Duodenal mucosa (tissue), 2 donors: ENCODE results near the gene CEP76.

ENCODE experiments used
- H3K27ac ChIP-seq: one replicate; pipeline ENCODE4 v1.7.0; 2013; ENCODE audit warnings: low read depth, low read length
- H3K27me3 ChIP-seq, 2 donors: one replicate each; pipeline ENCODE4 v1.7.0; 2013; ENCODE audit warnings: low read length in 2 of 2, control low read depth in 1 of 2; ENCODE audit not compliant: insufficient read depth in 2 of 2, control insufficient read depth in 1 of 2
- H3K36me3 ChIP-seq, 2 donors: one replicate each; pipeline ENCODE4 v1.7.0; 2013; ENCODE audit warnings: low read length in 2 of 2, control low read depth in 1 of 2; ENCODE audit not compliant: insufficient read depth in 2 of 2, control insufficient read depth in 1 of 2
- H3K4me1 ChIP-seq, 2 donors: one replicate each; pipeline ENCODE4 v1.7.0; 2013; ENCODE audit warnings: low read length in 2 of 2, control low read depth in 1 of 2; ENCODE audit not compliant: insufficient read depth in 2 of 2, control insufficient read depth in 1 of 2
- H3K4me3 ChIP-seq, 2 donors: one replicate each; pipeline ENCODE4 v1.7.0; 2013; ENCODE audit warnings: low read length in 2 of 2, low read depth in 1 of 2
- H3K9ac ChIP-seq, 2 donors: one replicate each; pipeline ENCODE4 v1.7.0; 2013; ENCODE audit warnings: low read length in 2 of 2, low read depth in 1 of 2
- H3K9me3 ChIP-seq, 2 donors: one replicate each; pipeline ENCODE4 v1.7.0; 2013; ENCODE audit warnings: low read length in 2 of 2, control low read depth in 1 of 2; ENCODE audit not compliant: control insufficient read depth in 1 of 2

The CEP76 gene

GRCh38 chr18:12711446-12711845, 8.9 kb upstream of the CEP76 start:
- no peak overlapping the region for H3K4me3 ChIP-seq
- no peaks in the 10 kb centered on the region for H3K9me3 ChIP-seq
- no peak overlapping the region for H3K9ac ChIP-seq
- H3K27me3 ChIP-seq, result no peaks in the 10 kb centered on the region
- H3K27ac ChIP-seq, result no peak overlapping the region
- peaks cover 16 to 58% of the 10 kb centered on the region in 2 donors for H3K36me3 ChIP-seq
- no peaks in the 10 kb centered on the region for H3K4me1 ChIP-seq

GRCh38 chr18:12703664-12704063, 1.1 kb upstream of the CEP76 start:
- Histone ChIP-seq H3K27ac (no peak overlapping the region), H3K4me1 (peaks cover 23 to 28% of the 10 kb centered on the region in 2 donors), H3K27me3 (no peaks in the 10 kb centered on the region), H3K4me3 (peak overlapping the region; percentile 94 to 98), H3K9me3 (no peaks in the 10 kb centered on the region), H3K36me3 (peaks cover 7 to 17% of the 10 kb centered on the region in 2 donors), H3K9ac (peak overlapping the region; percentile 90)

- H3K27me3 ChIP-seq, result no peaks in the 10 kb centered on the region
- H3K4me1 ChIP-seq, result peaks cover 23 to 28% of the 10 kb centered on the region in 2 donors
These were observed 609 bp upstream of the CEP76 start for GRCh38 chr18:12703096-12703567.

GRCh38 chr18:12701161-12701560, 1.4 kb downstream of the CEP76 start:
- Histone ChIP-seq H3K27me3 (no peaks in the 10 kb centered on the region), H3K4me1 (peaks cover 23 to 28% of the 10 kb centered on the region in 2 donors), H3K9me3 (no peaks in the 10 kb centered on the region), H3K9ac (peak overlapping the region in 1 of 2 donors; percentile 90), H3K27ac (no peak overlapping the region), H3K4me3 (peak overlapping the region; percentile 94 to 98), H3K36me3 (peaks cover 0 to 11% of the 10 kb centered on the region in 2 donors)

More at GRCh38 chr18:12703096-12703567, 609 bp upstream of the CEP76 start:
- Histone ChIP-seq H3K9ac (peak overlapping the region; percentile 90), H3K27ac (peak overlapping the region; percentile 97), H3K4me3 (peak overlapping the region; percentile 94 to 98), H3K9me3 (no peaks in the 10 kb centered on the region), H3K36me3 (peaks cover 7 to 21% of the 10 kb centered on the region in 2 donors)

- Histone ChIP-seq H3K4me3 (no peak overlapping the region), H3K4me1 (peaks cover 22 to 26% of the 10 kb centered on the region in 2 donors), H3K36me3 (peaks cover 0 to 11% of the 10 kb centered on the region in 2 donors), H3K27me3 (no peaks in the 10 kb centered on the region), H3K9ac (no peak overlapping the region), H3K9me3 (no peaks in the 10 kb centered on the region), H3K27ac (no peak overlapping the region)
These were observed 2.8 kb downstream of the CEP76 start for GRCh38 chr18:12699747-12700146.

GRCh38 chr18:12694032-12694431, 8.5 kb downstream of the CEP76 start:
- H3K4me1 ChIP-seq, result no peaks in the 10 kb centered on the region
- H3K4me3 ChIP-seq, result no peak overlapping the region
- no peaks in the 10 kb centered on the region for H3K27me3 ChIP-seq
- peaks cover 0 to 11% of the 10 kb centered on the region in 2 donors for H3K36me3 ChIP-seq
- H3K9me3 ChIP-seq, result no peaks in the 10 kb centered on the region
- H3K27ac ChIP-seq, result no peak overlapping the region
- no peak overlapping the region for H3K9ac ChIP-seq

- no peak overlapping the region for H3K27ac ChIP-seq
- peaks cover 0 to 5% of the 10 kb centered on the region in 2 donors for H3K36me3 ChIP-seq
- no peak overlapping the region for H3K4me3 ChIP-seq
- H3K4me1 ChIP-seq, result no peaks in the 10 kb centered on the region
- no peaks in the 10 kb centered on the region for H3K27me3 ChIP-seq
- no peaks in the 10 kb centered on the region for H3K9me3 ChIP-seq
- no peak overlapping the region for H3K9ac ChIP-seq
These were observed 10.3 kb downstream of the CEP76 start for GRCh38 chr18:12692206-12692605.

- no peak overlapping the region for H3K27ac ChIP-seq
- no peaks in the 10 kb centered on the region for H3K4me1 ChIP-seq
- peaks cover 3 to 6% of the 10 kb centered on the region in 2 donors for H3K36me3 ChIP-seq
- no peak overlapping the region for H3K9ac ChIP-seq
- H3K9me3 ChIP-seq, result no peaks in the 10 kb centered on the region
- no peaks in the 10 kb centered on the region for H3K27me3 ChIP-seq
- no peak overlapping the region for H3K4me3 ChIP-seq
These were observed 13.2 kb downstream of the CEP76 start for GRCh38 chr18:12689256-12689850.

GRCh38 chr18:12686100-12686499, 16.4 kb downstream of the CEP76 start:
- Histone ChIP-seq H3K27ac (no peak overlapping the region), H3K36me3 (peaks cover 6 to 7% of the 10 kb centered on the region in 2 donors), H3K4me3 (no peak overlapping the region), H3K9ac (no peak overlapping the region), H3K4me1 (no peaks in the 10 kb centered on the region), H3K27me3 (no peaks in the 10 kb centered on the region), H3K9me3 (no peaks in the 10 kb centered on the region)

GRCh38 chr18:12679183-12679786, 23.2 kb downstream of the CEP76 start:
- H3K4me3 ChIP-seq, result no peak overlapping the region
- H3K9ac ChIP-seq, result no peak overlapping the region
- H3K4me1 ChIP-seq, result no peaks in the 10 kb centered on the region
- H3K36me3 ChIP-seq, result peaks cover 8 to 18% of the 10 kb centered on the region in 2 donors
- H3K27me3 ChIP-seq, result no peaks in the 10 kb centered on the region
- H3K9me3 ChIP-seq, result no peaks in the 10 kb centered on the region
- no peak overlapping the region for H3K27ac ChIP-seq
